HEK293 (cell line): ENCODE measurements around the gene EPHA2.

Experiments used
- GFI1B ChIP-seq: fragments of 450-650 bp; formaldehyde crosslinking; IDR thresholded peaks from 2 replicates; pipeline ENCODE4 v1.5.1; 2016; ENCODE audit warnings: missing biosample characterization, missing genetic modification characterization
- GLI4 ChIP-seq: fragments of 450-650 bp; formaldehyde crosslinking; IDR thresholded peaks from 2 replicates; pipeline ENCODE4 v1.5.1; 2016; ENCODE audit warnings: missing biosample characterization, missing genetic modification characterization
- KLF7 ChIP-seq: fragments of 450-650 bp; formaldehyde crosslinking; IDR thresholded peaks from 2 replicates; pipeline ENCODE4 v1.5.1; 2016; ENCODE audit warnings: missing biosample characterization, missing genetic modification characterization, borderline replicate concordance
- MEIS1 ChIP-seq: sonication (generic); formaldehyde crosslinking; IDR thresholded peaks from 2 replicates; pipeline ENCODE4 v1.8.1; 2022; ENCODE audit warnings: missing genetic modification reagents, mild to moderate bottlenecking, borderline replicate concordance
- SALL2 ChIP-seq: fragments of 450-650 bp; formaldehyde crosslinking; IDR thresholded peaks from 2 replicates; pipeline ENCODE4 v1.5.0; 2017; ENCODE audit warnings: missing biosample characterization, mild to moderate bottlenecking, missing genetic modification characterization, borderline replicate concordance
- SCRT2 ChIP-seq: fragments of 450-650 bp; formaldehyde crosslinking; IDR thresholded peaks from 2 replicates; pipeline ENCODE4 v1.5.1; 2016; ENCODE audit warnings: missing biosample characterization, missing genetic modification characterization
- ZNF10 ChIP-seq: fragments of 450-650 bp; formaldehyde crosslinking; IDR thresholded peaks from 2 replicates; pipeline ENCODE4 v1.5.1; 2017; ENCODE audit warnings: missing biosample characterization, missing genetic modification characterization
- ZNF112 ChIP-seq: fragments of 450-650 bp; formaldehyde crosslinking; IDR thresholded peaks from 2 replicates; pipeline ENCODE4 v1.5.0; 2017; ENCODE audit warnings: missing biosample characterization, missing genetic modification characterization
- ZNF121 ChIP-seq: fragments of 450-650 bp; formaldehyde crosslinking; IDR thresholded peaks from 2 replicates; pipeline ENCODE4 v1.5.1; 2016; ENCODE audit warnings: missing biosample characterization, missing genetic modification characterization
- ZNF132 ChIP-seq: fragments of 450-650 bp; formaldehyde crosslinking; IDR thresholded peaks from 2 replicates; pipeline ENCODE4 v1.5.1; 2017; ENCODE audit warnings: missing biosample characterization, missing genetic modification characterization, borderline replicate concordance
- ZNF155 ChIP-seq: fragments of 450-650 bp; formaldehyde crosslinking; IDR thresholded peaks from 2 replicates; pipeline ENCODE4 v1.5.1; 2016; ENCODE audit warnings: missing biosample characterization, missing genetic modification characterization
- ZNF157 ChIP-seq: fragments of 450-650 bp; formaldehyde crosslinking; IDR thresholded peaks from 2 replicates; pipeline ENCODE4 v1.5.1; 2016; ENCODE audit warnings: missing biosample characterization, missing genetic modification characterization
- ZNF23 ChIP-seq: fragments of 450-650 bp; formaldehyde crosslinking; IDR thresholded peaks from 2 replicates; pipeline ENCODE4 v1.5.1; 2016; ENCODE audit warnings: missing biosample characterization, missing genetic modification characterization, borderline replicate concordance
- ZNF335 ChIP-seq: fragments of 450-650 bp; formaldehyde crosslinking; conservative IDR thresholded peaks from 2 replicates; pipeline ENCODE4 v1.5.1; 2016; ENCODE audit warnings: missing biosample characterization, missing genetic modification characterization
- ZNF404 ChIP-seq: fragments of 450-650 bp; formaldehyde crosslinking; IDR thresholded peaks from 2 replicates; pipeline ENCODE4 v1.5.1; 2017; ENCODE audit warnings: missing biosample characterization, missing genetic modification characterization
- ZNF423 ChIP-seq: fragments of 450-650 bp; formaldehyde crosslinking; IDR thresholded peaks from 2 replicates; pipeline ENCODE4 v1.5.1; 2016; ENCODE audit warnings: missing biosample characterization, missing genetic modification characterization
- ZNF433 ChIP-seq: fragments of 450-650 bp; formaldehyde crosslinking; IDR thresholded peaks from 2 replicates; pipeline ENCODE4 v1.5.1; 2016; ENCODE audit warnings: missing biosample characterization, missing genetic modification characterization, low read depth
- ZNF529 ChIP-seq: fragments of 450-650 bp; formaldehyde crosslinking; IDR thresholded peaks from 2 replicates; pipeline ENCODE4 v1.5.1; 2017; ENCODE audit warnings: missing genetic modification characterization, missing biosample characterization; ENCODE audit not compliant: insufficient replicate concordance
- ZNF791 ChIP-seq: fragments of 450-650 bp; formaldehyde crosslinking; IDR thresholded peaks from 2 replicates; pipeline ENCODE4 v1.5.1; 2016; ENCODE audit warnings: missing biosample characterization, missing genetic modification characterization
- ZSCAN16 ChIP-seq: fragments of 450-650 bp; formaldehyde crosslinking; IDR thresholded peaks from 2 replicates; pipeline ENCODE4 v1.5.1; 2016; ENCODE audit warnings: missing biosample characterization, missing genetic modification characterization
- TF ChIP-seq, protein P1 (sequence below): sonication (generic); formaldehyde crosslinking; IDR thresholded peaks from 2 replicates; pipeline ENCODE4 v1.8.1; 2022; ENCODE audit warnings: mild to moderate bottlenecking, moderate library complexity, missing genetic modification reagents
- TF ChIP-seq, protein P2 (sequence below): fragments of 450-650 bp; formaldehyde crosslinking; IDR thresholded peaks from 2 replicates; pipeline ENCODE4 v1.5.1; 2016; ENCODE audit warnings: missing biosample characterization, missing genetic modification characterization, borderline replicate concordance
- TF ChIP-seq, protein P3 (sequence below): fragments of 450-650 bp; formaldehyde crosslinking; IDR thresholded peaks from 2 replicates; pipeline ENCODE4 v1.5.1; 2017; ENCODE audit warnings: missing biosample characterization, missing genetic modification characterization
- TF ChIP-seq, protein P4 (sequence below): fragments of 450-650 bp; formaldehyde crosslinking; IDR thresholded peaks from 2 replicates; pipeline ENCODE4; 2016; ENCODE audit warnings: missing biosample characterization, missing genetic modification characterization

EPHA2 gene

DNA sequence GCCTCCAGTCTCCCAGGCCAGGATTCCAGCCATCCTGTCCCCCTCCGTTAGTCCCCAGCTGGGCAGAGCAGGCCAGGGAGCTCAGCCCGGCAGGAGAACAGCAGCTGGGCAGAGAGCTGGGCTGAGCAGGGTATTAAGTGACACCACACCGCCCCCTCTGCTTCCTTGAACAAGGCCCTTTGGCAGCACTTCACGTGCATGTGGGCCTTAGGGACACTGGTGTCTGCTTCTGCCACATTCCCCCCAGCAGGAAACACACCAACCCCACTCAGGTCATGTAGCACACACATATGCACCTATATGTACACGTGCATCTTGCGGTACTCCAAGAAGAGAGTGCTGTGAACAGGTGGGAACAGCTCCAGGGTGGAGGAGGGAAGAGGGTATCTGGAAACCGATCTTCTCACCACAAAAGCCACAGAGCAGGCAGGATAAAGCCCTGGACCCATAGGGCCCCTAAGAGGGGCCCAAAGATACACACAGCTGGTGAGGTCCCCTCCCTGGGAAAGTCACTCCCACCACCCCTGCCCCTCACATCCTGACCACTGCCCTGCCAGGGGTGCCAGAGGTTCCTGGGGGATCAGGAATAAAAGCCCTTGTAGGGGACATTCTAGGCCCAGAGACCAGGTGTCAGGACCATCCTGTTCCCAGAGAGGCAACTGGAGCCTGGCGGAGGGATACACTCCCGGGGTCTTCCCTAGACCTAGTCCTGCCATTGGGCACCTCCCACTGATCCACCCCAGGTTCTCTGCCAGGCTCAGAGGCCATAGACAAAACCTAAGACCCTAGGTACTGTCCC lies 4.5 kb downstream of the EPHA2 start (continued):
- TF ChIP-seq ZNF23 (tag by site-specific recombination) (no peak), SCRT2 (tag by site-specific recombination) (peak; percentile 93), ZNF155 (tag by site-specific recombination) (no peak), GLI4 (tag by site-specific recombination) (no peak), ZNF10 (no peak), ZNF132 (tag by site-specific recombination) (no peak), KLF7 (tag by site-specific recombination) (no peak), MEIS1 (no peak), ZNF791 (tag by site-specific recombination) (no peak), GFI1B (no peak), ZNF433 (tag by site-specific recombination) (no peak), ZNF112 (no peak), ZNF157 (tag by site-specific recombination) (no peak), ZSCAN16 (tag by site-specific recombination) (no peak), ZNF423 (tag by site-specific recombination) (no peak), ZNF404 (tag by site-specific recombination) (no peak), ZNF121 (tag by site-specific recombination) (no peak), ZNF529 (tag by site-specific recombination) (no peak), SALL2 (tag by site-specific recombination) (no peak), ZNF335 (tag by site-specific recombination) (peak; percentile 47; the same call in 1 of the 2 replicates)
- TF ChIP-seq, protein P1, sequence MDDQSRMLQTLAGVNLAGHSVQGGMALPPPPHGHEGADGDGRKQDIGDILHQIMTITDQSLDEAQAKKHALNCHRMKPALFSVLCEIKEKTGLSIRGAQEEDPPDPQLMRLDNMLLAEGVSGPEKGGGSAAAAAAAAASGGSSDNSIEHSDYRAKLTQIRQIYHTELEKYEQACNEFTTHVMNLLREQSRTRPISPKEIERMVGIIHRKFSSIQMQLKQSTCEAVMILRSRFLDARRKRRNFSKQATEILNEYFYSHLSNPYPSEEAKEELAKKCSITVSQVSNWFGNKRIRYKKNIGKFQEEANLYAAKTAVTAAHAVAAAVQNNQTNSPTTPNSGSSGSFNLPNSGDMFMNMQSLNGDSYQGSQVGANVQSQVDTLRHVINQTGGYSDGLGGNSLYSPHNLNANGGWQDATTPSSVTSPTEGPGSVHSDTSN (CRISPR knock-in tag), result no peak
- TF ChIP-seq, protein P2, sequence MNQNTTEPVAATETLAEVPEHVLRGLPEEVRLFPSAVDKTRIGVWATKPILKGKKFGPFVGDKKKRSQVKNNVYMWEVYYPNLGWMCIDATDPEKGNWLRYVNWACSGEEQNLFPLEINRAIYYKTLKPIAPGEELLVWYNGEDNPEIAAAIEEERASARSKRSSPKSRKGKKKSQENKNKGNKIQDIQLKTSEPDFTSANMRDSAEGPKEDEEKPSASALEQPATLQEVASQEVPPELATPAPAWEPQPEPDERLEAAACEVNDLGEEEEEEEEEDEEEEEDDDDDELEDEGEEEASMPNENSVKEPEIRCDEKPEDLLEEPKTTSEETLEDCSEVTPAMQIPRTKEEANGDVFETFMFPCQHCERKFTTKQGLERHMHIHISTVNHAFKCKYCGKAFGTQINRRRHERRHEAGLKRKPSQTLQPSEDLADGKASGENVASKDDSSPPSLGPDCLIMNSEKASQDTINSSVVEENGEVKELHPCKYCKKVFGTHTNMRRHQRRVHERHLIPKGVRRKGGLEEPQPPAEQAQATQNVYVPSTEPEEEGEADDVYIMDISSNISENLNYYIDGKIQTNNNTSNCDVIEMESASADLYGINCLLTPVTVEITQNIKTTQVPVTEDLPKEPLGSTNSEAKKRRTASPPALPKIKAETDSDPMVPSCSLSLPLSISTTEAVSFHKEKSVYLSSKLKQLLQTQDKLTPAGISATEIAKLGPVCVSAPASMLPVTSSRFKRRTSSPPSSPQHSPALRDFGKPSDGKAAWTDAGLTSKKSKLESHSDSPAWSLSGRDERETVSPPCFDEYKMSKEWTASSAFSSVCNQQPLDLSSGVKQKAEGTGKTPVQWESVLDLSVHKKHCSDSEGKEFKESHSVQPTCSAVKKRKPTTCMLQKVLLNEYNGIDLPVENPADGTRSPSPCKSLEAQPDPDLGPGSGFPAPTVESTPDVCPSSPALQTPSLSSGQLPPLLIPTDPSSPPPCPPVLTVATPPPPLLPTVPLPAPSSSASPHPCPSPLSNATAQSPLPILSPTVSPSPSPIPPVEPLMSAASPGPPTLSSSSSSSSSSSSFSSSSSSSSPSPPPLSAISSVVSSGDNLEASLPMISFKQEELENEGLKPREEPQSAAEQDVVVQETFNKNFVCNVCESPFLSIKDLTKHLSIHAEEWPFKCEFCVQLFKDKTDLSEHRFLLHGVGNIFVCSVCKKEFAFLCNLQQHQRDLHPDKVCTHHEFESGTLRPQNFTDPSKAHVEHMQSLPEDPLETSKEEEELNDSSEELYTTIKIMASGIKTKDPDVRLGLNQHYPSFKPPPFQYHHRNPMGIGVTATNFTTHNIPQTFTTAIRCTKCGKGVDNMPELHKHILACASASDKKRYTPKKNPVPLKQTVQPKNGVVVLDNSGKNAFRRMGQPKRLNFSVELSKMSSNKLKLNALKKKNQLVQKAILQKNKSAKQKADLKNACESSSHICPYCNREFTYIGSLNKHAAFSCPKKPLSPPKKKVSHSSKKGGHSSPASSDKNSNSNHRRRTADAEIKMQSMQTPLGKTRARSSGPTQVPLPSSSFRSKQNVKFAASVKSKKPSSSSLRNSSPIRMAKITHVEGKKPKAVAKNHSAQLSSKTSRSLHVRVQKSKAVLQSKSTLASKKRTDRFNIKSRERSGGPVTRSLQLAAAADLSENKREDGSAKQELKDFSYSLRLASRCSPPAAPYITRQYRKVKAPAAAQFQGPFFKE (tag by site-specific recombination), result no peak
- TF ChIP-seq, protein P3, sequence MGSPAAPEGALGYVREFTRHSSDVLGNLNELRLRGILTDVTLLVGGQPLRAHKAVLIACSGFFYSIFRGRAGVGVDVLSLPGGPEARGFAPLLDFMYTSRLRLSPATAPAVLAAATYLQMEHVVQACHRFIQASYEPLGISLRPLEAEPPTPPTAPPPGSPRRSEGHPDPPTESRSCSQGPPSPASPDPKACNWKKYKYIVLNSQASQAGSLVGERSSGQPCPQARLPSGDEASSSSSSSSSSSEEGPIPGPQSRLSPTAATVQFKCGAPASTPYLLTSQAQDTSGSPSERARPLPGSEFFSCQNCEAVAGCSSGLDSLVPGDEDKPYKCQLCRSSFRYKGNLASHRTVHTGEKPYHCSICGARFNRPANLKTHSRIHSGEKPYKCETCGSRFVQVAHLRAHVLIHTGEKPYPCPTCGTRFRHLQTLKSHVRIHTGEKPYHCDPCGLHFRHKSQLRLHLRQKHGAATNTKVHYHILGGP, result no peak
- TF ChIP-seq, protein P4, sequence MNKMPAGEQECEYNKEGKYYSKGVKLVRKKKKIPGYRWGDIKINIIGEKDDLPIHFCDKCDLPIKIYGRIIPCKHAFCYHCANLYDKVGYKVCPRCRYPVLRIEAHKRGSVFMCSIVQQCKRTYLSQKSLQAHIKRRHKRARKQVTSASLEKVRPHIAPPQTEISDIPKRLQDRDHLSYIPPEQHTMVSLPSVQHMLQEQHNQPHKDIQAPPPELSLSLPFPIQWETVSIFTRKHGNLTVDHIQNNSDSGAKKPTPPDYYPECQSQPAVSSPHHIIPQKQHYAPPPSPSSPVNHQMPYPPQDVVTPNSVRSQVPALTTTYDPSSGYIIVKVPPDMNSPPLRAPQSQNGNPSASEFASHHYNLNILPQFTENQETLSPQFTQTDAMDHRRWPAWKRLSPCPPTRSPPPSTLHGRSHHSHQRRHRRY (tag by site-specific recombination), result no peak
